PC-3 (cell line): Measurements from ENCODE around the gene ECHS1. TPM values are rescaled to one million over a fixed set of nuclear protein-coding genes. Genes with fewer than 3 reads are reported as not detected.
A peak's percentile ranks its signal among the peaks of the same experiment; 100 is the strongest.

Experiments used
- ATAC-seq: fragments of 200-7000 bp; cut with Tn5 transposase; 2 replicates; pipeline ENCODE4 v1.9.1; 2020; ENCODE audit warnings: mild to moderate bottlenecking, moderate library complexity
- BruUV-seq: library from RNA; stranded (reverse); fragments of 400-500 nt; replicated peaks from 2 replicates; lab custom pipeline; 2021; lab: Mats Ljungman, UMichigan
- CTCF ChIA-PET: fragments of 300-600 bp; sonication (Branson Sonifier 250); formaldehyde crosslinking; loops from one replicate; lab custom pipeline; 2022; ENCODE audit warnings: antibody characterized with exemption; lab: Charles Lee
- POLR2A ChIA-PET: fragments of 300-600 bp; sonication (Branson Sonifier 250); formaldehyde crosslinking; loops from one replicate; lab custom pipeline; 2022; ENCODE audit warnings: antibody characterized with exemption; ENCODE audit not compliant: unreplicated experiment; lab: Charles Lee
- DNase-seq: peaks from one replicate; pipeline ENCODE4 v3.0.0-alpha.2; 2015
- H2AFZ ChIP-seq: fragments of 300-600 bp; sonication (generic); 2 replicates; pipeline ENCODE4 v1.6.0; 2016; ENCODE audit warnings: antibody characterized with exemption, low read length
- H3F3A ChIP-seq: fragments of 300-600 bp; sonication (generic); one replicate; pipeline ENCODE4 v1.6.0; 2017; ENCODE audit warnings: antibody characterized with exemption, low read length, control low read depth, mild to moderate bottlenecking; ENCODE audit not compliant: unreplicated experiment
- H3K27ac ChIP-seq: fragments of 300-600 bp; sonication (generic); 2 replicates; pipeline ENCODE4 v1.5.1; 2016; ENCODE audit warnings: mild to moderate bottlenecking, low read length
- H3K27me3 ChIP-seq: fragments of 300-600 bp; sonication (generic); 2 replicates; pipeline ENCODE4 v1.6.1; 2016; ENCODE audit warnings: low read length, mixed read lengths
- H3K36me3 ChIP-seq: fragments of 300-600 bp; sonication (generic); 2 replicates; pipeline ENCODE4 v1.6.1; 2016; ENCODE audit warnings: low read depth, mixed run types, low read length, mixed read lengths
- H3K4me1 ChIP-seq: fragments of 300-600 bp; sonication (generic); 2 replicates; pipeline ENCODE4 v1.5.1; 2016; ENCODE audit warnings: low read length; ENCODE audit not compliant: insufficient read depth
- H3K4me2 ChIP-seq: fragments of 300-600 bp; sonication (generic); 2 replicates; pipeline ENCODE4 v1.6.0; 2016; ENCODE audit warnings: low read length
- H3K4me3 ChIP-seq: fragments of 300-600 bp; sonication (generic); 2 replicates; pipeline ENCODE4 v1.5.1; 2016; ENCODE audit warnings: mild to moderate bottlenecking, low read length, mixed read lengths
- H3K79me2 ChIP-seq: fragments of 300-600 bp; sonication (generic); 2 replicates; pipeline ENCODE4 v1.6.1; 2017; ENCODE audit warnings: low read length, mixed read lengths
- H3K9ac ChIP-seq: fragments of 300-600 bp; sonication (generic); 2 replicates; pipeline ENCODE4 v1.6.0; 2016; ENCODE audit warnings: mild to moderate bottlenecking, low read length
- H3K9me2 ChIP-seq: fragments of 300-600 bp; sonication (generic); replicated peaks from 2 replicates; pipeline ENCODE4 v1.6.1; 2016; ENCODE audit warnings: mixed run types, low read length, mixed read lengths
- H3K9me3 ChIP-seq: fragments of 300-600 bp; sonication (generic); 2 replicates; pipeline ENCODE4 v1.6.1; 2016; ENCODE audit warnings: low read length, mixed read lengths
- H4K20me1 ChIP-seq: fragments of 300-600 bp; sonication (generic); 2 replicates; pipeline ENCODE4 v1.6.1; 2016; ENCODE audit warnings: low read length, mixed read lengths
- CTCF ChIP-seq: fragments of 300-600 bp; sonication (generic); conservative IDR thresholded peaks from 2 replicates; pipeline ENCODE4 v1.5.1; 2017; ENCODE audit warnings: antibody characterized with exemption, low read depth, mild to moderate bottlenecking, low read length
- EZH2 ChIP-seq: fragments of 300-600 bp; sonication (generic); IDR thresholded peaks from one replicate; pipeline ENCODE4 v1.6.1; 2017; ENCODE audit warnings: antibody characterized with exemption, mild to moderate bottlenecking, low read length; ENCODE audit not compliant: unreplicated experiment
- EZH2phosphoT487 ChIP-seq: fragments of 300-600 bp; sonication (generic); IDR thresholded peaks from 2 replicates; pipeline ENCODE4 v1.6.1; 2018; ENCODE audit warnings: mild to moderate bottlenecking, antibody characterized with exemption, low read length, borderline replicate concordance
- intact Hi-C: fragments of 100-400 bp; cut with micrococcal nuclease; formaldehyde crosslinking; loops from 2 replicates; pipeline ENCODE4 v1.9.0; 2023
- total RNA-seq: library from RNA; depleted of rRNA; stranded (reverse); fragments of >200 nt; gene quantifications from 2 replicates; pipeline ENCODE4 v1.2.3, GENCODE V29; 2014

The ECHS1 gene
- total RNA-seq, 1 experiment from 2014 or later, result 120 TPM

GRCh38 chr10:133384071-133384470, 10.9 kb upstream of the ECHS1 start:
- no peaks in the 10 kb centered on the region for H3K27me3 ChIP-seq
- no peak overlapping the region for H2AFZ ChIP-seq
- no peaks in the 10 kb centered on the region for H3F3A ChIP-seq
- ChIA-PET POLR2A (no interaction called here), CTCF (no interaction called here)
- no peak overlapping the region for H3K4me3 ChIP-seq
- intact Hi-C loops, result no loop called here
- H3K4me1 ChIP-seq, result no peaks in the 10 kb centered on the region
- no peak overlapping the region for H3K9ac ChIP-seq
- no TSS peak for BruUV-seq
- no peaks in the 10 kb centered on the region for H3K36me3 ChIP-seq
- DNase-seq, result no peak
- no peak for ATAC-seq
- no peaks in the 10 kb centered on the region for H3K79me2 ChIP-seq
- no peaks in the 10 kb centered on the region for H3K9me2 ChIP-seq
- H3K4me2 ChIP-seq, result no peak overlapping the region
- no peak overlapping the region for H3K27ac ChIP-seq
- H3K9me3 ChIP-seq, result no peaks in the 10 kb centered on the region
- no peaks in the 10 kb centered on the region for H4K20me1 ChIP-seq
- TF ChIP-seq EZH2phosphoT487 (no peak), CTCF (no peak), EZH2 (no peak)

- Histone ChIP-seq H4K20me1 (no peaks in the 10 kb centered on the region), H3K9me3 (no peaks in the 10 kb centered on the region), H3K9ac (no peak overlapping the region), H3F3A (no peaks in the 10 kb centered on the region), H3K27me3 (no peaks in the 10 kb centered on the region), H3K4me2 (no peak overlapping the region), H3K27ac (no peak overlapping the region), H3K79me2 (no peaks in the 10 kb centered on the region), H3K4me1 (no peaks in the 10 kb centered on the region), H2AFZ (no peak overlapping the region), H3K4me3 (no peak overlapping the region), H3K9me2 (no peaks in the 10 kb centered on the region), H3K36me3 (no peaks in the 10 kb centered on the region)
- ATAC-seq (no peak), DNase-seq (no peak)
- intact Hi-C loops, result no loop called here
- ChIA-PET POLR2A (no interaction called here), CTCF (no interaction called here)
- no TSS peak for BruUV-seq
- TF ChIP-seq EZH2, result no peak
- TF ChIP-seq EZH2phosphoT487, result no peak
- no peak for TF ChIP-seq CTCF
Observed at GRCh38 chr10:133383551-133383950, 10.4 kb upstream of the ECHS1 start.

DNA sequence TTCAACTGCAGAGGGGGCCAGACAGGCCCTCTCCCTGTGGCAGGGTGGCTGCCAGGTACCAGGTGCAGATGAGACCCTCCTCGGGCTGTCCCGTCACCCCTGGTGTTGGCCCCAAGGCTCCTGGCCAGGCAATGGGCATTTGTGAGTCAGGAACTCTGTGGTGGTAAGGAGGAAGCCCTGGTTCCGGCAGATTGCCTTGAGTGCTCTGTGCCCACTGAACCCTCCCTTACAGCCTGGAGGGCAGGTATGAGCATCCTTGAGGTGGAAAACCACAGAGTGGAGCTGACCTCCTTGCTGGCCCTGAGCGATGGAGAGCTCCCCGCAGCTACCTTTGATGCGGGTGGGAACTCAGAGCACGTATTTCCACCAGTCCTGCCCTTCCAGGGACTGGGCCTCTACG, 7.9 kb upstream of the ECHS1 start:
- no peak overlapping the region for H3K9ac ChIP-seq
- no peaks in the 10 kb centered on the region for H3K36me3 ChIP-seq
- no peak for ATAC-seq
- no peak for DNase-seq
- no peaks in the 10 kb centered on the region for H3K79me2 ChIP-seq
- H4K20me1 ChIP-seq, result no peaks in the 10 kb centered on the region
- intact Hi-C loops, result no loop called here
- H2AFZ ChIP-seq, result no peak overlapping the region
- H3K9me3 ChIP-seq, result no peaks in the 10 kb centered on the region
- POLR2A ChIA-PET, result no interaction called here
- no peaks in the 10 kb centered on the region for H3F3A ChIP-seq
- H3K4me1 ChIP-seq, result no peaks in the 10 kb centered on the region
- H3K27me3 ChIP-seq, result no peaks in the 10 kb centered on the region
- no peak overlapping the region for H3K4me3 ChIP-seq
- no peak overlapping the region for H3K4me2 ChIP-seq
- no peak for TF ChIP-seq EZH2
- no peak for TF ChIP-seq CTCF
- no peak for TF ChIP-seq EZH2phosphoT487
- TSS peak; percentile 29 for BruUV-seq
- no peak overlapping the region for H3K27ac ChIP-seq
- H3K9me2 ChIP-seq, result no peaks in the 10 kb centered on the region
- CTCF ChIA-PET, result no interaction called here
